HG03159 (cell line): ENCODE measurements around the gene RNF111.
"Not testable (repeated sequence)": the region's sequence is repeated elsewhere in the genome, so short reads cannot be mapped to it uniquely, and the experiment has no call there.

Experiments used
- ATAC-seq: cut with Tn5 transposase; IDR thresholded peaks from one replicate; pipeline ENCODE4 v1.9.1; 2021; ENCODE audit warnings: mild to moderate bottlenecking, moderate library complexity; ENCODE audit not compliant: unreplicated experiment

The RNF111 gene

DNA sequence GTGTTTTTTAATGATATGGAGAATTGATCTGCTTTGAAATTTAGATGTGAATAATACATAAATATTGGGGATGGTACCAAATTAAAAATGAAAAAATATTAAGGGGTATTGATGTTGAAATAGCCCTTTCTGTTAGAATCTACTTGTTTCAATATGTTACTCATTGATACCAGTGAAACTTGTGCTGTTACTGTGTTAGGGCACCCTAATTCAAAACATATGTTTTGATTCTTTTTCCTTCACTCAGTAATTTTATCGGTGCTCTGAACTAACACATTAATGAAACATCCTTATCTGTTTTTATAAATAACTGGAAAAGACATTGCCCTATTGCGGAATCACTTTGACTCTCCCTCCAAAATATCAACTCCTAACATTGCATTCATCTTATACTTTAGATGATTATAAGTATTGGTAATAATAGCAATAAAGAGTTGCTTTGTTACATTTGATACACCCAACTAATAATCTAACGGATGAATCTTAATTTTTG is 65.5 kb downstream of the RNF111 start:
- no peak for ATAC-seq

DNA sequence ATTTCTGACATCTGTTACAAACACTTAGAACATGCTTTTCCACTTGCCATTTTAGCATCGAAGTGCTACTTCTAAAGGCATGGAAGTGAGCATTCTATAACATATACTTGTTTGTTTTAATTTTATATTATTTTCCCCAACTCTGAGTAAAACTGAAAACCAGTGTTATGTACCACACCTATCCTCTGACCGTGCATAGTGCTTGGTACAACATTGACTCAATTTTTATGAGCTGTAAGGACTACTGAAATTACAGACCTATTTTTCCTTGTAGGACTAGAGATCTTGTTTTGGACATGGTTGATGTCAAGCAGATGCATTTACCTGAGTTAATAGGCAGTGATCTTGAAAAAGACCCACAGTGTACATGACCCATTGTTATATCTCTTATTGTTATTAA is 66.0 kb downstream of the RNF111 start:
- no peak for ATAC-seq

DNA sequence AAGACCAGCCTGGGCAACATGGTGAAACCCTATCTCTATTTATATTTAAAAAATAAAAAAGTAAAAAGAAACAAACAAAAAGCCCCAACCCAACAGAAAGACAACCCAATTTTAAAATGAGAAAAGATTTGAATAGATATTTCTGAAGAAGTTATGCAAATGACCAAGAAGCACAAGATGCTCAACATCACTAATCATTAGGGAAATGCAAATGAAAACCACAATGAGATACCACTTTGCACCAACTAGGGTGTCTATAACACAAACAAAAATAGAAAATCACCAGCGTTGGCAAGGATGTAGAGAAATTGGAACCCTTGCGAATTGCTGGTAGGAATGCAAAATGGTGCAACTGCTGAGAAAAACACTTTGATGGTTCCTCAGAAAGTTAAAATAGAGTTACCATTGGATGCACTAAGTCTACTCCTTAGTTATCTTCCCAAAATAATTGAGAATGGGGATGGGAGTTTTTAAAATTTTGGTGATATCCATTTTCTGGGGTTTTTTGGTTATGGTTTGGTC is 71.7 kb downstream of the RNF111 start:
- no peak for ATAC-seq

- ATAC-seq = no peak
Observed at GRCh38 chr15:59060348-59060747, 72.9 kb downstream of the RNF111 start.

DNA sequence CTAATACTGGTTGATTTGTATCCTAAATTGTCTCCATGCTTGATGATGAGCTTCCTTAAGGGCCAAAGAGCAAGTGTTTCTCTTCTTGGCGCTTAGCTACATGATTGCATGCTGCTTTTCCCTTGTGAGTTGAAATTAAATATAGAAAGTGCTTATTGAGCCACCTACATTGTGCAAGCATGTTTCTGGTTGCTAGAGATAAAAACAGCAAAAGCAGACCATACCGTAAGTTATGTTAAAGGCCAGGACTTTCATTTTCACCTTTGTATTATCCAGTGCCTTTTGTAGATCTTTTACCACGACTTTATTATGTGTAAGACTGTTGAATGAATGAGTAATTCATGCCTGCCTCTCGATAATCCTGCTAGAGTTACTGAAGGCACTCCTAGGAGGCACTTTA is 75.6 kb downstream of the RNF111 start:
- ATAC-seq = no peak

GRCh38 chr15:59069430-59069829 is 82.0 kb downstream of the RNF111 start:
- no peak for ATAC-seq

- ATAC-seq = no peak
Observed at GRCh38 chr15:59074607-59075006, 87.1 kb downstream of the RNF111 start.

- no peak for ATAC-seq
Observed at GRCh38 chr15:59087731-59088130, 100.3 kb downstream of the RNF111 start.

- ATAC-seq = no peak
Observed at GRCh38 chr15:59094077-59094476, 106.6 kb downstream of the RNF111 start.

DNA sequence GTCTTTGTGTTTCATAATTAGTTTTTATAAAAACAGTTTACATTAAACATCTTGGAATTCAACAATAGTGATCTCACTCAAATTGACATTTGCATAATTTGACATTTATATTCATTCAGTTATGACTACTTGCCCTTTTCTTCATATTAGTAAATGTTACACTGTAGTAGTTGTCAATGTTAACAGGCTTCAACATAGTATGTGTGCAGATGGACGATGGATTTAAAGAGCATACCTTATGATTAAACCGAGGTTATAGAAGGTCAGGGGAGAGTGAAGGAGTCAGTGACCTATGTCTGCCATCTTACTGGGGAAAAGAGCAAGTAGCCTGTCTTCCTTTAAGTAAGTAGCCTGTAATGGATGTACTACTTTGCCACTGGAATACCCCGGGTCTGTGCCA is 109.0 kb downstream of the RNF111 start:
- no peak for ATAC-seq

DNA sequence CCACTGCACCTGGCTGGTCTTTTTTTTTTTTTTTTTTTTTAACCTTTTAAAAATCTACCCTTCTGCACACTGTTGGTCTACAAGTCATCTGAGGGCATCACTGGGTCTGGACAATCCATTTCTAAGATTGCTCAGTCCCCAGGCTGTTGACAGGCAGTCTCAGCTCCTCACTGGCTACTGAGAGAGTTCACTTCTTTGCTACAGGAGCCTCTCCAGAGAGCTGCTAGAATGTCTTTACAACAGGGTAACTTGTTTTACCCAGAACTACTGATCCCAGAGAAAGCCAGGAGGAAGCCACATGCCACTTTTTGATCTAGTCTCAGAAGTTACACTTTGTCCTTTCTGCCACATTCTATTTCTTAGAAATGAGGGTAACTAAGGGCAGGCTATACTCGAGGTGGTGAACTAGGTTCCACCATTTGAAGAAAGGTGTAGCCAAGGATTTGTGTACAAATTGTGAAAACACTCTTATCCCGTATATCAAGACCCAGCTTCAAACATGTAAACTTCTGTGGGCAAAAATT is 111.8 kb downstream of the RNF111 start:
- no peak for ATAC-seq

DNA sequence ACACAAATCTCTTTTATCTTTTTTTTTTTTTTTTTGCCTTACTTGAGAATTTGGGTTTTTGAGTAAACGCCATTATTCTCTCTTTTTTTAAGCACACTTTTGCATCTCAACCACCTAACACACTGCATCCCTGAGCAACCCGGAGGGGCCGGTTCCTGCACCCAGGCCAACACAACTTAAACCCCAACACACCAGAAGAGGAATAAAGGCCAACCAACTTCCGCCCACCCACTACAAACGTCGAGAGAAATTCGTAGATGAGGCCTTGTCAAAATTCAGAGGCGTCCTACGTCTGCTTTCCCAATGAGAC is 117.1 kb downstream of the RNF111 start:
- ATAC-seq = no peak

DNA sequence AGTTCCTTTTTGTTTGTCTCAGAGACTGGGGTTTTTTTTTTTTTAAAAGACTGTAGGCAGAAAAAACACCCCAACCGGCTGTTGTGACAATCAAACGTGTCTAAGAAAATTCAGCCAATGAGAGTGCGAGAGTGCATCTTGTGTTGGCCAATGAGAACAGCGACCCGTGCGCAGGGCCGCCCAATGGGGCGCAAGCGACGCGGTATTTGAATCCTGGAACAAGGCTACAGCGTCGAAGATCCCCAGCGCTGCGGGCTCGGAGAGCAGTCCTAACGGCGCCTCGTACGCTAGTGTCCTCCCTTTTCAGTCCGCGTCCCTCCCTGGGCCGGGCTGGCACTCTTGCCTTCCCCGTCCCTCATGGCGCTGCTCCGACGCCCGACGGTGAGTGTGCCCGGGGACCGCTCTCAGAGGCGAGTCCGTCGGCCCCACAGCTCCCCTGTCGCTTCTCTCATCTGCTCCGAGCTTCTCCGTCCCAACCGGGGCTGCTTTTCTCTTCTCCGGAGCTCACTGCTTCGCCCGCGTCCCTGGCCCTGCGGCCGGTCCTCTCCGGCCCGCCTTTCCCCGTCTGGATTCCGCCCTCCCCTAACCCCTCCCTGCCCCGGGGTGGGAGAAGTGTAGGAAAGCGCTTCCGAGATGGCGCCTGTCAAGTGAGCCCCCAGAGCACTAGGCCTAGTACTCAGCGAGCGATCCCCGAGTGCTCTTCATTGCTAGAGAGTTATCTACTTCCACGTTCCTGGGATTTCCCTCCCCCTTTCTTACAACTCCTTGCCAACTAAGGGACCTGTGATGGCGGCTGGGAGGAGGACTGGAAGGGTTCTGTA is 117.7 kb downstream of the RNF111 start, which contains the start of gene CCNB2:
TSS of gene CCNB2 (plus strand) at position 235 of the 821 bp plus-strand sequence. CDS start at position 358, 123 bp downstream.
- peak; percentile 98 for ATAC-seq

DNA sequence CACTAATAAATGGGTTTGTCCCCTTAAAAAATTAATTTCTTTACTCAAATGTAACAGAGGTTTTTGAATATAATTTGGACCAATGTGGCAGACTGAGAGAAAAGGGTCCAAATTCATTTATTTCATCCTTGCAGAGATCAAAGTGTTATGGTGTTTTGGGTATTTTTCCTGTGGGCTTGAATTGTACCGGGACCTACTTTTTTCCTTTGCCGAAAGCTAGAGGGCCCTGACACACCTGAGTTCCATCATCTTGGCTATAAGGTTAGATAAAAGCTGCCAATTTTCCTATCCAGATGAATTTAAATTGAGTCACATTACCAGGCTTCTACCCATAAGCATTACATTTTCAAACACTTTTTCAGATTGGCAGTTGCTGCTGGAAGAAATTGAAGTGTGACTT is 118.4 kb downstream of the RNF111 start:
- ATAC-seq = no peak

DNA sequence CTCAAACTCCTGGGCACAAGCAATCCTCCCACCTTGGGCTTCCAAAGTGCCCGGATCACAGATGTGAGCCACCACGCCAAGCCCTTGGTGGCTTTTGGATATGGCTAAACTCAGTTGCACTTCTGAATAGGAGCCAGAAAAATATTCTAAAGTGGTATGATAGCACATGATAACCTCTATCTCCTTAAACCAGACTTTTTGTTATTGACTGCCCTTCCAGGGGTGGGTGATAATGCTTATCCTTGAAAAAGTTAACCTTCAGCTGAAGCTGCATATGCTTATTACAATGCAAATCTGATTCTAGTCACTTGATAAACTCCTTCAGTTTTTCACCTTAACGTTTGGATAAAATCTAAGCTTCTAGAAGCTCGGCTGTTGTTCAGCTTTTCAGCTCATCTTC is 123.8 kb downstream of the RNF111 start:
- no peak for ATAC-seq

DNA sequence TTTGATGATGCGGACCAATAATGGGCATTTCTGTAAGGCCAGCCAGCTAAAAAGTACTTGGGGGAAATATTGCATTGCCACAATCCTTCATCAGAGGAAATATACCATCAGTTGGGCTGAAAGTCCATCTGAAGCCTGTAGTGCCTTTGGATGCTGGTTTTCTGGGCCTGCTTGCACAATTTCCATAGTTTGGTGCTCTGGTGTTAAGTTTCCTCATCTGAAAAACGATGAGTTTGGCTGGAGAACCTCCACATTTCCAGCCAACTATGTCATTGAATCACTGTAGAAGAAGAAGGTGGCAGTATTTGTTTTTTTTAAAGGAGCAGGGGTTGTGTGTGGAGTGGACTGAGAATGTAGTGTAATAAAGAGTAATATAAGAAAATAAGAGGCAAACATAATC is 127.6 kb downstream of the RNF111 start:
- ATAC-seq = no peak

- no peak for ATAC-seq
Observed at GRCh38 chr15:59116141-59116540, 128.7 kb downstream of the RNF111 start.

- no peak for ATAC-seq
Observed at GRCh38 chr15:59116771-59117170, 129.3 kb downstream of the RNF111 start.

- no peak for ATAC-seq
Observed at GRCh38 chr15:59119625-59120024, 132.2 kb downstream of the RNF111 start.

DNA sequence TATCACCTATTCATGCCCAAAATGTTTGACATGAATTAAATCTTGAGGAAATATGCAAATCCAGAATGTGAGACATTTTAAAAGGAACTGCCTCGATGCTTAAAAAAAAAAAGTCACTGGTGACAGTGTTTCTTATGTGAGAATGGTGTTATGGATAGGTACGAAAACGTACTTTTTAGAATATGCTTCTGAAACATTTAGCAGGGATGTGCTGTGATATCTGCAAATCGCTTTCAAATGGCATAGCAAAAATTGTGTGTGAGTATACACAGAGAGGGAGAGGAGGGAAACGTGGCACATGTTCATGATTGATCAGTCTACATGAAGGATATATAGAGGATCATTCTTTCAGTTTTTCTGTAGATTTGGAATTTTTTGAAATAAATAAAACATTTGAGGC is 133.5 kb downstream of the RNF111 start:
- ATAC-seq = no peak

DNA sequence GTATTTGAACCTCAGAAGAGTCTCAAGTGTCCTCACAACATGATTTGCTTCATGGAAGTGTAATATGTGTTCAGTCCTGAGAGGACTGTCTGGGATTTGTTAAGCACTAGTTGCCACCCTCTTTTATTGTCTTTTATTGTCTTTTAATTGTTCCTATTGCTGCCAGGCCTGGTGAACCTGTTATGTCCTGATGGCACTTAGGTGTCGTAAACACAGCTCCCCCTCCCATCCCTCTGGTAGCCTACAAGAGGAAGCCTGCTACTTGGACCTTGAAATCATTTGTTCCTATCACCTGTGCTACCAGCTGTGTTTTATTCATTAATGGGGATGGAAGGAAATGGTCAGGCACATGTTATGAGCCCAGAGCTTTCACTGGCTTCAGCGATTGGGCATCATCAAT is 136.8 kb downstream of the RNF111 start:
- ATAC-seq = no peak

GRCh38 chr15:59125683-59126082 is 138.2 kb downstream of the RNF111 start:
- not testable (repeated sequence) for ATAC-seq
